ENCODE measurements around the gene CRYGN.

DNA sequence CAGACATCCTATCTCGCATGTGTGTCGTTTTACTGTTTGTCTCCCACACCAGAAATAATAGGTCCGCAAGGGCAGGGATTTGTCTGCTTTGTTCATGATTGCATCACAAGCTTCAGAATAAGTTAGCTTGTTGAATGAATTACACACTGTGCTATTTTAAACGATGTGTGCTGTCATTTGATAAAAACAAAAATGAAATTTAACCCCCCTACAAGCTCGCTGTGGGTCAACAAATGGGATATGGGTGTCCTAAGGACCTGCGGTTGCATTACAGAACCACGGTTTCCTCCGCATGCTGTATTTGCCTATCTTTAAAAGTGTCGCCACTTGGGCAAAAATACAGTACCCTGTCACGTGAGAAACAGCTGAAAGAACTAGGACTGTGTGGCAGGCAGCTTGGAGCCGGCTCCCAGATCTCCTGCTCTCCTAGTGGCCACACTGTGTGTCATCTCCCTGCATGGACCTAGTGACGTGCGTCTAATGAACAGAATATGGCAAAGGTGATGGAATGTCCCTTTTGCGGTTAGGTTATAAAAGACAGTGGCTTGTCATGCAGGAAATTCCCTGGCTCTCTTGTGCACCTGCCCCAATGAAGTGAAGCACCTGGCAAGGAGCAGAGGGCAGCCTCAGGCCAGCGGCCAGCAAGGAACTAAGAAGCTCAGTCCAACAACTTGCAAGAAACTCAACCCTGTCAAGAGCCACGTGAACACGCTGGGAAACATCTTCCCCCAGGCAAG, 32.9 kb upstream of the CRYGN start:
- TF ChIP-seq, protein P1, sequence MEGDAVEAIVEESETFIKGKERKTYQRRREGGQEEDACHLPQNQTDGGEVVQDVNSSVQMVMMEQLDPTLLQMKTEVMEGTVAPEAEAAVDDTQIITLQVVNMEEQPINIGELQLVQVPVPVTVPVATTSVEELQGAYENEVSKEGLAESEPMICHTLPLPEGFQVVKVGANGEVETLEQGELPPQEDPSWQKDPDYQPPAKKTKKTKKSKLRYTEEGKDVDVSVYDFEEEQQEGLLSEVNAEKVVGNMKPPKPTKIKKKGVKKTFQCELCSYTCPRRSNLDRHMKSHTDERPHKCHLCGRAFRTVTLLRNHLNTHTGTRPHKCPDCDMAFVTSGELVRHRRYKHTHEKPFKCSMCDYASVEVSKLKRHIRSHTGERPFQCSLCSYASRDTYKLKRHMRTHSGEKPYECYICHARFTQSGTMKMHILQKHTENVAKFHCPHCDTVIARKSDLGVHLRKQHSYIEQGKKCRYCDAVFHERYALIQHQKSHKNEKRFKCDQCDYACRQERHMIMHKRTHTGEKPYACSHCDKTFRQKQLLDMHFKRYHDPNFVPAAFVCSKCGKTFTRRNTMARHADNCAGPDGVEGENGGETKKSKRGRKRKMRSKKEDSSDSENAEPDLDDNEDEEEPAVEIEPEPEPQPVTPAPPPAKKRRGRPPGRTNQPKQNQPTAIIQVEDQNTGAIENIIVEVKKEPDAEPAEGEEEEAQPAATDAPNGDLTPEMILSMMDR (IDR thresholded peaks at IDR 0.05), result no peak
- TF ChIP-seq POLR2A (IDR thresholded peaks at IDR 0.05), result no peak
